GDM1 (cell line): ENCODE measurements around the gene MATN1.

ENCODE experiments used
- DNase-seq: peaks from one replicate; lab custom pipeline; 2025; lab: John Stamatoyannopoulos, UW

Gene MATN1

DNA sequence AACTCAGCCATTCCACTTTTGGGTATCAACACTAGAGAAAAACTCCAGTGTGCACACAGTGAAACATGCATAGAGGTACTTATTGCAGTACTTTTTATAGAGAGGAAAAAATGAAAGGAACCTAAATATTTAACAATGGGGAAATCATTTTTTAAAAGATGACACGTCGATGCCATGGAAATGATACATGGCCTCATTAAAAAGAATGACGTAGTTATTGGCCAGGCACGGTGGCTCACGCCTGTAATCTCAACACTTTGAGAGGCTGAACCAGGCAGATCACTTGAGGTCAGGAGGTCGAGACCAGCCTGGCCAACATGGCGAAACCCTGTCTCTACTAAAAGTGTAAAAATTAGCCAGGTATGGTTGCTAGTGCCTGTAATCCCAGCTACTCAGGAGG lies 42.5 kb downstream of the MATN1 start:
- DNase-seq: no peak

DNA sequence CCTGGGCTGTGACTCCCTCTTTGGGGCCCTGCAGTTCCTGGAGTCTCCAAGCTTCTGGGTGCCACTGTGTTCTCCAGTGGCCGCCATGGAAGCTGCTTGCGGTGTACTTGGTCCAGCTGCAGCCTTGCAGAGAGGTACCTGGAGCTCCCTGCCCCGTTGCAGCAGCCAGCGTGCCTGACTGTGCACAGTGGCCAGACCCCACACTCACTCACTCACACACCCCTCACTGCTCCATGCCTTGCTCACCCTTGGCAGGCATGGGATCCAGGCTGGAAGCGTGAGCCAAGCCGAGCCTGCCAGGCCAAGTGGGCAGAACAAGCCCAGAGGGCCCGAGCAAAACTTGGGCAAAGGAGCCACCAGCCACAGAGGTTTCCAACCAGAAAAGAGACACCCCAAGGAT lies 43.0 kb downstream of the MATN1 start:
- DNase-seq: no peak

- no peak for DNase-seq
These were observed 43.4 kb downstream of the MATN1 start for GRCh38 chr1:30679976-30680305.

- DNase-seq: no peak
These were observed 44.0 kb downstream of the MATN1 start for GRCh38 chr1:30679201-30679975.

GRCh38 chr1:30678209-30678608 lies 45.2 kb downstream of the MATN1 start:
- DNase-seq: no peak

- no peak for DNase-seq
These were observed 45.9 kb downstream of the MATN1 start for GRCh38 chr1:30677471-30677870.

GRCh38 chr1:30675761-30676160 lies 47.6 kb downstream of the MATN1 start:
- DNase-seq: no peak

- DNase-seq: no peak
These were observed 48.1 kb downstream of the MATN1 start for GRCh38 chr1:30675289-30675688.

DNA sequence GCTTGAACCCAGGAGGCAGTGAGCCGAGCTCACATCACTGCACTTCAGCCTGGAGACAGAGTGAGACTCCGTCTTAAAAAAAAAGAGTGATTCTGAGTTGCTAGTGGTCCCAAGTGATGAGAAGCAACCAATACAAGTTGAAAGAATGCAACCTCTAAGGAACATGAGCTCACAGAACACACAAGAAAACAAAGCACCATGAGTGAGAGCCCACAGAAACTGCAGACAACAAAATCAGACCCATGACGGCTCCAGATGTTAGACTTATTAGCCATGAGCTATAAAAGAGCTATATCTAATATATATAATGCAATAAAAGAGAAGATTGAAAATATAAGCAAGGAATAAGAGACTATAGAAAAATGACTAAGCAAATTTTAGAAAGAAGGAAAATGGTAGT lies 50.0 kb downstream of the MATN1 start:
- DNase-seq: no peak

GRCh38 chr1:30672661-30673060 lies 50.7 kb downstream of the MATN1 start:
- DNase-seq: no peak

GRCh38 chr1:30670240-30671060 lies 52.9 kb downstream of the MATN1 start:
- DNase-seq: no peak

- DNase-seq: no peak
These were observed 54.6 kb downstream of the MATN1 start for GRCh38 chr1:30668546-30669327.

- no peak for DNase-seq
These were observed 55.4 kb downstream of the MATN1 start for GRCh38 chr1:30668024-30668423.

GRCh38 chr1:30666756-30667273 lies 56.6 kb downstream of the MATN1 start:
- DNase-seq: no peak

- DNase-seq: no peak
These were observed 58.0 kb downstream of the MATN1 start for GRCh38 chr1:30665216-30666010.

- DNase-seq: no peak
These were observed 59.2 kb downstream of the MATN1 start for GRCh38 chr1:30664103-30664755.

DNA sequence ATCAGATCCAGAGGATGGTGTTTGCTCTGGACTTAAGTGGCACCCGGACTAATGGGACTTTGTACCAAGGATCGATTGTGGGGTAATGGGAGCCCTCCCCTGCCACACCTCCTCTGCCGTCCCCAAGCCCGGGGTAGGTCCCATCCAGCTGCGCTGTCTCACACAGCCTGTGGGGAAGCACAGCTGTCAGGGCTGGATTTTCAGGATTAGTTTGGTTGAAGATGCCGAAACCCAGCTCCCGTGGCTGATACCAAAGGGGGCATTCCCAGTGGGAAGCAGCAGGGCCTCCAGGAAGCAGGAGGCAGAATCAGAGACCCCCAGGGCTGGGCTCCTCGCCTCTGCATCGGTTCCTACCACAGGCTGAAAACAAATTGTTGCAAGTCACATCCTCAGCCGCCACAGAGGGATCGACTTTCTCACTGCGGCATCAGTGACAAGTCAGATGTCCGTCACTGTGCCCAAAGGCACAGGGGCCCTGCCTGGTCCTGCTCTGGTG lies 59.7 kb downstream of the MATN1 start:
- DNase-seq: no peak

DNA sequence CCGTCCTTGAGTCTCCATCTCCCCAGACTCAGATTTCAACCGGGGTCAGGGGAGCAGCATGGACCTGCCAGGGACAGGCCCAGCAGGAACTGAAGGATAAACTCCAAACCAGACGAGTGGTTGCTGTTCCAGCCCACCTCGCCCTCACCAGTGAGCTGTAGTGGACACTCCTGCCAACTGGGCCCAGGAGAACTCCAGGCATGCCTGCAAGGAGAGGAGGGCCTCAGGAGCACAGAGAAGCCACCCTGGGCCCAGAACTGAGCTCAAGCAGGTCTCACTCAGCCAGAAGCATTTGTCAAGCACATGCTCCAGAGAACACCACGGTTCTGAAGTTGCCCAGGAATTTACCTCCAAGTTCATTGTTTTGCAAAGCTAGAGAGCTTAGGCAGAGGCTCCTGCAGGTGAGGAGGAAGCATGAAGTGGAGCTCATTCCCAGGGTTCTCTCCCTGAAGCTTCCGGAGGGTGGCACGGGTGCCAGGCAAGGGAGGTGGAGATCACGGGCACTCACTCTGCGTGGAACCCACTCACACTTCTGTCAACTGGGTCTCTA lies 61.0 kb downstream of the MATN1 start:
- no peak for DNase-seq

- DNase-seq: no peak
These were observed 62.1 kb downstream of the MATN1 start for GRCh38 chr1:30661311-30661710.
